ENCODE results near the gene CA10. TPM values are rescaled to one million over a fixed set of nuclear protein-coding genes. Genes with fewer than 3 reads are reported as not detected.

Gene CA10
- total and polyA plus RNA-seq, 7 donors = 0.28 to 2.9 (median 0.49) TPM; not detected in 2

DNA sequence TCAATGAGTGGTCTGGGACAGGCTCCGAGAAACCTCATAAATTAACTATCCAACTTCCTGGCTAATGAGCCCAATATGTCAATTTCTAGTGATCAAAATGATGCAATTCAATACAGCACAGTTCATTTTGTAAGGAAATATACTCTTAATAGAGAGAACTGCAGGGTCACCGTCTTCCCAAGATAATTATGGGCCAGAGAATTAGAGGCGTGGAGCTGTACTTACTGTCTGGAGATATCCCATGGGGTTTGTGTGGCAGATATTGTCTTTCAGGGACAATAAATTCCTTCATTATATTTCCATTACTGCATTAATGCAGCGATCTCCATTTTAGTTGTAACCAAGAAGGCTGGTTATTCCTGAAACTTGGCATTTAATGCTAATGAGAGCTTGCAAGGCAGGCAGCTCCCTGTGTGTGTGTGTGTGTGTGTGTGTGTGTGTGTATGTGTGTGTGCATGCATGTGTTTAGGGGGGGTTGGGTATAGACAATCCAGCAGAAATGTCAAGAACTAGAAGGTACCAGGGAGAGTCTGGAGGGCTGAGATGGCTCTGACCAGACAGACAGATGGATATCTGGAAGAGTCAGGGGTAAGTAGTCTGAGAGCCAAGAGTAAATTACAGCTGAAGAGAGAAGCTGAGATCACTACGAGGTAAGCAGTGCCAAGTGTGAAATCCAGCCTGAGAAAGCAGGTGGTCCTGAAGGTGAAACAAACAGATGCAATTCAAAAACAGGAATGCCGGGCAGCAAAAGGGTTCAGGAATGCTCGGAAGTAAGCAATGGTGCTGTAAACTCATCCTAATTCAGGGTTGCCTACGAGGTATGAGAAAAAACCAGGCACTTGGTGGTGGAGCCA lies 393.0 kb downstream of the CA10 start:
- DNase-seq = no peak
- H3K36me3 ChIP-seq = no peaks in the 10 kb centered on the region
- no peaks in the 10 kb centered on the region for H3K9me3 ChIP-seq
- 73 to 77% methylated on average over 8 of the region's 8 CpGs for WGBS, 2 donors
- H3K4me3 ChIP-seq = no peak overlapping the region
- intact Hi-C loops (cut with DNase I) = loop anchor here (10.0 kb wide), 1 partner anchor 339 kb away; no protein-coding TSS in a partner anchor
- no peak overlapping the region for H3K27ac ChIP-seq
- peaks cover 0 to 10% (median 0%) of the 10 kb centered on the region in 4 donors for H3K4me1 ChIP-seq
- H3K27me3 ChIP-seq = peaks cover 0 to 13% (median 0%) of the 10 kb centered on the region in 3 donors
- TF ChIP-seq EP300 (IDR thresholded peaks at IDR 0.05) (no peak), POLR2A (IDR thresholded peaks at IDR 0.05) (no peak), POLR2AphosphoS5 (IDR thresholded peaks at IDR 0.05) (no peak)
- TF ChIP-seq, protein P1, sequence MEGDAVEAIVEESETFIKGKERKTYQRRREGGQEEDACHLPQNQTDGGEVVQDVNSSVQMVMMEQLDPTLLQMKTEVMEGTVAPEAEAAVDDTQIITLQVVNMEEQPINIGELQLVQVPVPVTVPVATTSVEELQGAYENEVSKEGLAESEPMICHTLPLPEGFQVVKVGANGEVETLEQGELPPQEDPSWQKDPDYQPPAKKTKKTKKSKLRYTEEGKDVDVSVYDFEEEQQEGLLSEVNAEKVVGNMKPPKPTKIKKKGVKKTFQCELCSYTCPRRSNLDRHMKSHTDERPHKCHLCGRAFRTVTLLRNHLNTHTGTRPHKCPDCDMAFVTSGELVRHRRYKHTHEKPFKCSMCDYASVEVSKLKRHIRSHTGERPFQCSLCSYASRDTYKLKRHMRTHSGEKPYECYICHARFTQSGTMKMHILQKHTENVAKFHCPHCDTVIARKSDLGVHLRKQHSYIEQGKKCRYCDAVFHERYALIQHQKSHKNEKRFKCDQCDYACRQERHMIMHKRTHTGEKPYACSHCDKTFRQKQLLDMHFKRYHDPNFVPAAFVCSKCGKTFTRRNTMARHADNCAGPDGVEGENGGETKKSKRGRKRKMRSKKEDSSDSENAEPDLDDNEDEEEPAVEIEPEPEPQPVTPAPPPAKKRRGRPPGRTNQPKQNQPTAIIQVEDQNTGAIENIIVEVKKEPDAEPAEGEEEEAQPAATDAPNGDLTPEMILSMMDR (IDR thresholded peaks at IDR 0.05) = no peak

DNA sequence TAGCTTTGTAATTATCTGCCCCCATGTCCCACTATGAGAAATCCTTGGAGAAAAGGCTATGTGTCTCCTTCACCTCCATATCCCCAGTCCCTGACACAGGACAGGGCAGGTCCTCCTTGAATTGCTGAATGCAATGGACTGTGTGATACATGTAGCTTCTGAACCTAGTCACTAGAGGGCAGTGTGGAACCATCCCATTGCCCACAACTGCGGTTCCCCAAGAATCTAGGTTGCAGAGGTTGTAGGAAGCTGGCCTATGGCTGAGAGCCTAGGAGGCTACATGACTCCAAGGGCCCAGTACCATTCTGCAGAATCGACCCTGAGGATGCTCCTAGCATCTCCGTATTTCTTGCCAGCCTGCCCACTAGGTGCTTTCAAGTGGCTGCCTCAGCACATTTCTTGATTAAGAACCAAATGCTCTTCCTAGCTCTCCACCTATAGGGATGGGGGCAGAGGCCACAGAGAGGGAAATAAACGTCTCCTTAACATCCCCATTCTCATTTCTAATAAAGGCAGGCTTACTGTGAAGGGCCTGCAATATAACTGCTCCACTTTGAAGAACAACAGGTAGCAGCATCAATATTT lies 394.0 kb downstream of the CA10 start:
- peaks cover 0 to 4% (median 0%) of the 10 kb centered on the region in 4 donors for H3K4me1 ChIP-seq
- WGBS, 2 donors = 11 to 12% methylated on average over 4 of the region's 4 CpGs
- H3K9me3 ChIP-seq = no peaks in the 10 kb centered on the region
- no peak overlapping the region for H3K27ac ChIP-seq
- DNase-seq = peak; percentile 57
- TF ChIP-seq POLR2A (IDR thresholded peaks at IDR 0.05) (no peak), POLR2AphosphoS5 (IDR thresholded peaks at IDR 0.05) (no peak)
- TF ChIP-seq, protein P1 (IDR thresholded peaks at IDR 0.05) = peak in 3 of 4 experiments; percentile 42 to 69 (median 52)
- no peak overlapping the region for H3K4me3 ChIP-seq
- intact Hi-C loops (cut with DNase I) = loop anchor here (10.0 kb wide), 1 partner anchor 340 kb away; no protein-coding TSS in a partner anchor
- H3K36me3 ChIP-seq = no peaks in the 10 kb centered on the region
- peaks cover 0 to 13% (median 0%) of the 10 kb centered on the region in 3 donors for H3K27me3 ChIP-seq

DNA sequence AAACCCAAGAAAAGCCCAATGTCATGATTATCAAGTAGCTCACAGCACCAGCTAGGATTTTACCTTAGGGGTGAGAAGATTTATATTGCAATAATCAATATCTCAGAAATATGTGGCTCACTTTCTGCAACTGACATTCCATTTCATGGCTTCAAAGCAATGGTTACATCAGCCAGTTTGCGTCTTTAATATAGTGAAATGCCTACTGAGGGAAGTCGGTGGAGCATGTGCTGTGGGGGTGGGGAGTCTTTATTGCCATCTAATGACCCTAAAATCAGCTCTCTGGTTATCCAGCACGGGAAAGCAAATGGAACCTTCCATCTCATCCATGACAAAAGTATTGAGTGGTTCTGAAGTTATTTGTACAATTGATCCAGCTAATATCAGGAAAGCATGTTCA lies 395.5 kb downstream of the CA10 start:
- Histone ChIP-seq H3K9me3 (no peaks in the 10 kb centered on the region), H3K36me3 (no peaks in the 10 kb centered on the region), H3K4me1 (no peaks in the 10 kb centered on the region), H3K27me3 (peaks cover 0 to 13% (median 0%) of the 10 kb centered on the region in 3 donors), H3K27ac (no peak overlapping the region), H3K4me3 (no peak overlapping the region)
- no peak for TF ChIP-seq POLR2A (IDR thresholded peaks at IDR 0.05)
- TF ChIP-seq EP300 (IDR thresholded peaks at IDR 0.05) = no peak
- TF ChIP-seq, protein P1 (IDR thresholded peaks at IDR 0.05) = no peak
- no peak for TF ChIP-seq POLR2AphosphoS5 (IDR thresholded peaks at IDR 0.05)
- 53 to 60% methylated on average over 3 of the region's 3 CpGs for WGBS, 2 donors
- intact Hi-C loops (cut with DNase I) = loop anchor here (10.0 kb wide), 1 partner anchor 342 kb away; no protein-coding TSS in a partner anchor
- no peak for DNase-seq

DNA sequence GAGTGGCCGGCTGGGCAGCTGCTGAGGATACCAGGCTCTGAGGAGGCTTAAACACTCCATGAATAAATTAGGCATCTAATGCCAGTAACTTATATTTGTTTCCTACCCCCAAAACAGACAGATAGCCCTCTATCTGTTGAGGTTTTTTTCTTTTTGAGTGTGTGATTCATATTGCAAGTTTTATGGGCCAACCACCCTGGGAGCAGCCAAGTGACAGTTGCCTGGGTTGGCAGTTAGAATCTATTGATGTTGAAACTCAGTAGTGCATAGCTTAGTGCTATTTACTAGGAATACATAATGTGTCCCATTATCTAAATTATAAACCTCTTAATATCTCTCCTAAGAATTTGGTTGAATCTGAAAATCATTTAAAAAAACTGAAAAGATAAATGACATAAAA lies 397.4 kb downstream of the CA10 start:
- H3K9me3 ChIP-seq = no peaks in the 10 kb centered on the region
- no peaks in the 10 kb centered on the region for H3K4me1 ChIP-seq
- no peak overlapping the region for H3K4me3 ChIP-seq
- H3K27me3 ChIP-seq = peaks cover 0 to 13% (median 0%) of the 10 kb centered on the region in 3 donors
- DNase-seq = no peak
- no peak overlapping the region for H3K27ac ChIP-seq
- WGBS, 2 donors = 78 to 80% methylated on average over 1 of the region's 1 CpG
- intact Hi-C loops (cut with DNase I) = loop anchor here (10.0 kb wide), 1 partner anchor 344 kb away; no protein-coding TSS in a partner anchor
- no peaks in the 10 kb centered on the region for H3K36me3 ChIP-seq
- TF ChIP-seq POLR2AphosphoS5 (IDR thresholded peaks at IDR 0.05) (no peak), EP300 (IDR thresholded peaks at IDR 0.05) (no peak), POLR2A (IDR thresholded peaks at IDR 0.05) (no peak)
- TF ChIP-seq, protein P1 (IDR thresholded peaks at IDR 0.05) = no peak

Data from sigmoid colon (tissue), 7 donors.